H1 (cell line): ENCODE results near the gene GLMP. TPM values are rescaled to one million over a fixed set of nuclear protein-coding genes. Genes with fewer than 3 reads are reported as not detected.

Experiments used
- CTCF ChIA-PET: fragments of 300-600 bp; sonication (Branson Sonifier 250); formaldehyde crosslinking; loops from one replicate; lab custom pipeline; 2021; ENCODE audit not compliant: partially characterized antibody; lab: Charles Lee
- POLR2A ChIA-PET: fragments of 300-600 bp; sonication (Branson Sonifier 250); formaldehyde crosslinking; loops from one replicate; lab custom pipeline; 2021; ENCODE audit warnings: inconsistent platforms; ENCODE audit not compliant: partially characterized antibody; lab: Charles Lee
- DNase-seq, 2 experiments: peaks; one replicate each; pipeline versions ENCODE4 v3.0.0 to v3.0.0-alpha.2; 2010 to 2022; ENCODE audit warnings: low spot score in 2 of 2, low read depth in 1 of 2, mixed read lengths in 1 of 2
- FAIRE-seq: peaks from 2 replicates; lab custom pipeline; 2011; peaks lifted over from hg19 to GRCh38; lab: Jason Lieb, UNC
- H2AFZ ChIP-seq: 2 replicates; pipeline ENCODE4 v1.8.1; 2012; ENCODE audit warnings: low read length, inconsistent platforms
- H2AK5ac ChIP-seq: 2 replicates; pipeline ENCODE4 v1.6.1; 2013; ENCODE audit warnings: low read depth, low read length
- H2BK120ac ChIP-seq: replicated peaks from 2 replicates; pipeline ENCODE3; 2013; ENCODE audit warnings: low read depth, low read length, inconsistent platforms
- H2BK12ac ChIP-seq: 2 replicates; pipeline ENCODE4 v1.6.1; 2013; ENCODE audit warnings: low read depth, low read length
- H2BK15ac ChIP-seq: 2 replicates; pipeline ENCODE4 v1.6.1; 2013; ENCODE audit warnings: low read length
- H2BK20ac ChIP-seq: 2 replicates; pipeline ENCODE4 v1.6.1; 2013; ENCODE audit warnings: low read length
- H2BK5ac ChIP-seq: 2 replicates; pipeline ENCODE4 v1.6.1; 2013; ENCODE audit warnings: low read depth, low read length
- H3K14ac ChIP-seq: 2 replicates; pipeline ENCODE4 v1.6.1; 2013; ENCODE audit warnings: inconsistent platforms; ENCODE audit not compliant: insufficient read length
- H3K18ac ChIP-seq: 2 replicates; pipeline ENCODE4 v1.6.1; 2013; ENCODE audit warnings: low read length; ENCODE audit errors: extremely low read depth
- H3K23ac ChIP-seq: 2 replicates; pipeline ENCODE4 v1.6.1; 2013; ENCODE audit warnings: inconsistent platforms; ENCODE audit not compliant: insufficient read length
- H3K23me2 ChIP-seq: 2 replicates; pipeline ENCODE4 v1.6.1; 2013; ENCODE audit warnings: low read depth, low read length
- H3K27ac ChIP-seq: 2 replicates; pipeline ENCODE4 v1.6.1; 2011; ENCODE audit warnings: low read depth, low read length, inconsistent platforms
- H3K27me3 ChIP-seq, 4 experiments: replicated peaks in 1 of 4; 1 replicate in 1 of 4; 2 replicates in 3 of 4; pipeline versions ENCODE4 v1.6.1 to v1.8.1; 2011 to 2013; ENCODE audit warnings: low read length in 3 of 4, mild to moderate bottlenecking in 3 of 4, inconsistent platforms in 2 of 4, mixed read lengths in 2 of 4, moderate library complexity in 1 of 4; ENCODE audit not compliant: control insufficient read depth in 3 of 4, insufficient read depth in 3 of 4; ENCODE audit errors: extremely low read depth in 1 of 4
- H3K36me3 ChIP-seq, 4 experiments: 2 replicates each; pipeline versions ENCODE4 v1.6.1 to v1.8.1; 2011 to 2013; ENCODE audit warnings: mild to moderate bottlenecking in 4 of 4, low read length in 3 of 4, moderate library complexity in 2 of 4, control low read depth in 1 of 4, inconsistent platforms in 1 of 4; ENCODE audit not compliant: insufficient read depth in 4 of 4, control insufficient read depth in 2 of 4
- H3K4ac ChIP-seq: replicated peaks from 2 replicates; pipeline ENCODE3; 2013; ENCODE audit warnings: low read length, low read depth, mixed read lengths, inconsistent platforms; ENCODE audit not compliant: insufficient read length
- H3K4me1 ChIP-seq, 4 experiments: replicated peaks in 1 of 4; 1 replicate in 1 of 4; 2 replicates in 3 of 4; pipeline versions ENCODE4 v1.6.1 to v1.8.1; 2011 to 2013; ENCODE audit warnings: low read length in 3 of 4, inconsistent platforms in 2 of 4, mixed read lengths in 1 of 4; ENCODE audit not compliant: insufficient read depth in 4 of 4, control insufficient read depth in 3 of 4
- H3K4me2 ChIP-seq, 2 experiments: 2 replicates each; pipeline versions ENCODE4 v1.6.1 to v1.8.1; 2011 to 2013; ENCODE audit warnings: low read depth in 2 of 2, low read length in 2 of 2, control low read depth in 1 of 2, inconsistent platforms in 1 of 2, mild to moderate bottlenecking in 1 of 2; ENCODE audit not compliant: insufficient read depth in 1 of 2
- H3K4me3 ChIP-seq, 4 experiments: fragments of 200-600, 300-600 bp in 1 of 4; sonication (generic), shearing (Covaris generic), sonication (Bioruptor Twin) in 1 of 4; 2 replicates each; pipeline versions ENCODE4 v1.5.1 to v1.8.1; 2011 to 2016; ENCODE audit warnings: low read length in 4 of 4, low read depth in 3 of 4, control low read depth in 2 of 4, inconsistent platforms in 2 of 4, mild to moderate bottlenecking in 2 of 4, mixed read lengths in 1 of 4, moderate library complexity in 1 of 4; ENCODE audit not compliant: insufficient read depth in 2 of 4; ENCODE audit errors: extremely low read depth in 1 of 4
- H3K56ac ChIP-seq: replicated peaks from 2 replicates; pipeline ENCODE3; 2013; ENCODE audit warnings: low read depth, mild to moderate bottlenecking, mixed read lengths, low read length, inconsistent platforms; ENCODE audit not compliant: insufficient read length
- H3K79me1 ChIP-seq: 2 replicates; pipeline ENCODE4 v1.6.1; 2013; ENCODE audit warnings: low read depth, low read length, control low read depth
- H3K79me2 ChIP-seq, 2 experiments: 2 replicates each; pipeline versions ENCODE4 v1.6.1 to v1.8.1; 2012 to 2013; ENCODE audit warnings: low read length in 2 of 2, mild to moderate bottlenecking in 2 of 2, inconsistent platforms in 1 of 2; ENCODE audit not compliant: insufficient read depth in 2 of 2, control insufficient read depth in 1 of 2
- H3K9ac ChIP-seq, 4 experiments: replicated peaks in 1 of 4; 1 replicate in 1 of 4; 2 replicates in 3 of 4; pipeline versions ENCODE4 v1.6.1 to v1.8.1; 2011 to 2013; ENCODE audit warnings: low read depth in 3 of 4, low read length in 3 of 4, control low read depth in 2 of 4, mild to moderate bottlenecking in 2 of 4, moderate library complexity in 2 of 4, inconsistent platforms in 1 of 4; ENCODE audit errors: extremely low read depth in 1 of 4
- H3K9me3 ChIP-seq, 2 experiments: 2 replicates each; pipeline versions ENCODE4 v1.6.1 to v1.8.1; 2012 to 2013; ENCODE audit warnings: mild to moderate bottlenecking in 2 of 2, moderate library complexity in 2 of 2, control low read depth in 1 of 2, inconsistent platforms in 1 of 2, low read depth in 1 of 2, low read length in 1 of 2, mixed read lengths in 1 of 2; ENCODE audit not compliant: insufficient read depth in 2 of 2
- H4K20me1 ChIP-seq, 2 experiments: replicated peaks in 1 of 2; 2 replicates each; pipeline versions ENCODE3 to v1.8.1; 2011 to 2013; ENCODE audit warnings: inconsistent platforms in 2 of 2, low read length in 2 of 2, mild to moderate bottlenecking in 1 of 2; ENCODE audit not compliant: insufficient read depth in 2 of 2, control insufficient read depth in 1 of 2
- H4K5ac ChIP-seq: 2 replicates; pipeline ENCODE4 v1.6.1; 2013; ENCODE audit warnings: low read length, low read depth, mixed read lengths, inconsistent platforms; ENCODE audit not compliant: insufficient read length
- H4K8ac ChIP-seq: 2 replicates; pipeline ENCODE4 v1.8.0; 2013; ENCODE audit warnings: mild to moderate bottlenecking, moderate library complexity, low read length, inconsistent platforms; ENCODE audit not compliant: insufficient read depth; ENCODE audit errors: extremely low read depth
- H4K91ac ChIP-seq: replicated peaks from 2 replicates; pipeline ENCODE3; 2013; ENCODE audit warnings: low read length, mixed read lengths, inconsistent platforms; ENCODE audit not compliant: insufficient read length
- TAF7 ChIP-seq: optimal IDR thresholded peaks from 2 replicates; pipeline ENCODE3; 2011; ENCODE audit warnings: low read depth, mild to moderate bottlenecking, inconsistent platforms, low read length, moderate library complexity, borderline replicate concordance
- TEAD4 ChIP-seq: IDR thresholded peaks from 2 replicates; pipeline ENCODE4 v1.6.1; 2012; ENCODE audit warnings: low read depth, low read length, inconsistent platforms, mixed read lengths
- WGBS, 2 experiments: shearing (Covaris generic) in 1 of 2; methylation state at CpG; one replicate each; pipeline versions ENCODE4 v1.1.6 to v1.1.7; 2013 to 2015; ENCODE audit warnings: low lambda C conversion rate in 2 of 2, mixed read lengths in 2 of 2, inconsistent platforms in 1 of 2, low coverage in 1 of 2, missing lambda C conversion rate in 1 of 2; ENCODE audit not compliant: insufficient replicate concordance in 2 of 2, insufficient coverage in 1 of 2, insufficient read length in 1 of 2; ENCODE audit errors: extremely low coverage in 1 of 2, missing lambda C conversion rate in 1 of 2; 5-methylcytosine and 5-hydroxymethylcytosine counted together
- polyA plus RNA-seq, 7 experiments: library from polyadenylated mRNA; depleted of rRNA in 3 of 7; stranded (reverse) in 5 of 7; unstranded in 2 of 7; fragments of >200 nt in 5 of 7; fragments of 200-250 nt in 2 of 7; gene quantifications; 1 replicate in 5 of 7; 2 replicates in 1 of 7; 4 replicates in 1 of 7; pipeline versions ENCODE4 v1.2.1 to v1.2.3, GENCODE V29; 2011 to 2013; ENCODE audit warnings: missing spikeins in 2 of 7, mixed read lengths in 2 of 7
- total RNA-seq: library from RNA; stranded (reverse); fragmentation: NEBNext Ultra II Directional; extraction: Animal tissue kit (Norgen Biotek cat#: 25700); gene quantifications from 2 replicates; pipeline ENCODE4 v1.2.1, GENCODE V29; 2021

GLMP gene
- total and polyA plus RNA-seq, 2 of the 8 experiments (the other 6 are each of a cell fraction or from before 2014, with no cell fraction given), result 48.1 to 59.5 TPM

GRCh38 chr1:156262461-156263287 is 32.8 kb downstream of the GLMP start:
- no peak overlapping the region for H3K18ac ChIP-seq
- no peak overlapping the region for H3K9ac ChIP-seq
- no peaks in the 10 kb centered on the region for H3K27me3 ChIP-seq
- peaks cover 60 to 91% (median 86%) of the 10 kb centered on the region in 4 experiments for H3K36me3 ChIP-seq
- no peak overlapping the region for H4K91ac ChIP-seq
- no peaks in the 10 kb centered on the region for H3K79me2 ChIP-seq
- H2AK5ac ChIP-seq, result no peak overlapping the region
- peaks cover 0 to 2% of the 10 kb centered on the region in 2 experiments; a peak in 1 of 4 replicates for H3K9me3 ChIP-seq
- no peak overlapping the region for H2BK20ac ChIP-seq
- no peak overlapping the region for H2AFZ ChIP-seq
- H3K79me1 ChIP-seq, result no peaks in the 10 kb centered on the region
- no peaks in the 10 kb centered on the region for H3K4me1 ChIP-seq
- DNase-seq (no peak), FAIRE-seq (no peak)
- H4K8ac ChIP-seq, result no peak overlapping the region
- H3K4me2 ChIP-seq, result no peak overlapping the region
- TF ChIP-seq TEAD4, result no peak
- no peak for TF ChIP-seq TAF7
- H3K4ac ChIP-seq, result no peak overlapping the region
- H2BK12ac ChIP-seq, result no peak overlapping the region
- no peak overlapping the region for H3K14ac ChIP-seq
- 91% methylated on average over 8 of the region's 9 CpGs; no CpG with 5 or more reads in 1 of the 2 experiments for WGBS, 2 experiments
- ChIA-PET CTCF (interaction anchor here (0.9 to 47.2 kb wide), 5 partner anchors 10 to 122 kb away, joined by 3 to 1265 read pairs (median 7); partner anchors contain the start of gene SEMA4A), POLR2A (interaction anchor here (0.8 to 5.3 kb wide), 6 partner anchors 10 to 64 kb away, joined by 3 to 30 read pairs (median 6); partner anchors contain the start of genes PAQR6 and SMG5)
- H2BK5ac ChIP-seq, result no peak overlapping the region
- H3K23me2 ChIP-seq, result no peaks in the 10 kb centered on the region
- H3K23ac ChIP-seq, result no peak overlapping the region
- H4K5ac ChIP-seq, result no peak overlapping the region
- peaks cover 0 to 6% of the 10 kb centered on the region in 2 experiments for H4K20me1 ChIP-seq
- H3K4me3 ChIP-seq, result no peak overlapping the region
- no peak overlapping the region for H2BK120ac ChIP-seq
- H3K56ac ChIP-seq, result no peak overlapping the region
- H2BK15ac ChIP-seq, result no peak overlapping the region
- no peak overlapping the region for H3K27ac ChIP-seq
